Thyroid gland (tissue), 4 donors: ENCODE results near the gene COTL1. TPM values are rescaled to one million over a fixed set of nuclear protein-coding genes. Genes with fewer than 3 reads are reported as not detected.
A peak's percentile ranks its signal among the peaks of the same experiment; 100 is the strongest.

Experiments
- DNase-seq, 2 donors: peaks; one replicate each; pipeline ENCODE4 v3.0.0-alpha.2; 2019
- H3K27ac ChIP-seq, 3 donors: fragments of 200-600 bp; sonication (generic); 1 replicate in 2 of 3; 2 replicates in 1 of 3; pipeline ENCODE4 v1.5.1; 2016 to 2019; ENCODE audit warnings: mild to moderate bottlenecking in 1 of 3, moderate library complexity in 1 of 3
- H3K27me3 ChIP-seq: fragments of 200-600 bp; sonication (generic); one replicate; pipeline ENCODE4 v1.5.1; 2019
- H3K36me3 ChIP-seq, 2 donors: fragments of 200-600 bp; sonication (generic); one replicate each; pipeline ENCODE4 v1.5.1; 2016 to 2019
- H3K4me1 ChIP-seq, 2 donors: fragments of 200-600 bp; sonication (generic); one replicate each; pipeline ENCODE4 v1.5.1; 2017 to 2019
- H3K4me3 ChIP-seq, 3 donors: fragments of 200-600 bp; sonication (generic); replicated peaks in 1 of 3; 1 replicate in 2 of 3; 2 replicates in 1 of 3; pipeline ENCODE4 v1.5.1; 2016; ENCODE audit warnings: mild to moderate bottlenecking in 1 of 3
- H3K9me3 ChIP-seq: fragments of 200-600 bp; sonication (generic); one replicate; pipeline ENCODE4 v1.5.1; 2017
- CTCF ChIP-seq, 6 experiments: fragments of 200-600 bp in 3 of 6; fragments of 450-650 bp in 3 of 6; sonication (generic) in 3 of 6; IDR thresholded peaks; one replicate each; pipeline ENCODE4 v1.5.1; 2016 to 2019; ENCODE audit warnings: antibody characterized with exemption in 6 of 6, mild to moderate bottlenecking in 2 of 6, inconsistent platforms in 1 of 6, moderate library complexity in 1 of 6
- POLR2A ChIP-seq, 2 donors: fragments of 450-650 bp; IDR thresholded peaks; one replicate each; pipeline ENCODE4 v1.6.1; 2017; ENCODE audit warnings: antibody characterized with exemption in 2 of 2, mild to moderate bottlenecking in 2 of 2, moderate library complexity in 1 of 2
- WGBS, 2 donors: methylation state at CpG; one replicate each; pipeline ENCODE4 v1.1.5; 2017; 5-methylcytosine and 5-hydroxymethylcytosine counted together
- intact Hi-C: fragments of 100-400 bp; cut with DNase I; formaldehyde crosslinking; loops from one replicate; pipeline ENCODE4 v1.15.1; 2023
- total RNA-seq, 4 donors: library from RNA; depleted of rRNA; stranded (reverse); fragments of >200 nt; gene quantifications; one replicate each; pipeline ENCODE4 v1.2.3, GENCODE V29; 2016

COTL1 gene
- total RNA-seq, 4 donors from 2014 or later = 26.0 to 39.7 (median 31.4) TPM

- Histone ChIP-seq H3K9me3 (no peaks in the 10 kb centered on the region), H3K27me3 (no peaks in the 10 kb centered on the region), H3K36me3 (no peaks in the 10 kb centered on the region), H3K4me3 (no peak overlapping the region), H3K27ac (peak overlapping the region in 1 of 3 donors; percentile 31), H3K4me1 (peaks cover 24 to 26% of the 10 kb centered on the region in 2 donors)
- TF ChIP-seq POLR2A (IDR thresholded peaks at IDR 0.05) (no peak), CTCF (IDR thresholded peaks at IDR 0.05) (no peak)
- intact Hi-C loops = no loop called here
- no peak for DNase-seq
- WGBS, 2 donors = 81 to 86% methylated on average over 1 of the region's 1 CpG
These were observed 7.5 kb downstream of the COTL1 start for GRCh38 chr16:84610376-84610775.

GRCh38 chr16:84609563-84610177, 8.2 kb downstream of the COTL1 start:
- no peaks in the 10 kb centered on the region for H3K9me3 ChIP-seq
- H3K27ac ChIP-seq = peak overlapping the region in 1 of 3 donors; percentile 31
- TF ChIP-seq CTCF (IDR thresholded peaks at IDR 0.05) = no peak
- no peak for TF ChIP-seq POLR2A (IDR thresholded peaks at IDR 0.05)
- H3K4me1 ChIP-seq = peaks cover 22 to 25% of the 10 kb centered on the region in 2 donors
- intact Hi-C loops = no loop called here
- no peak for DNase-seq
- H3K4me3 ChIP-seq = no peak overlapping the region
- no peaks in the 10 kb centered on the region for H3K27me3 ChIP-seq
- H3K36me3 ChIP-seq = no peaks in the 10 kb centered on the region
- 79 to 89% methylated on average over 6 of the region's 6 CpGs for WGBS, 2 donors

- 85 to 94% methylated on average over 6 of the region's 6 CpGs for WGBS, 2 donors
- H3K4me1 ChIP-seq = peaks cover 27 to 35% of the 10 kb centered on the region in 2 donors
These were observed 9.6 kb downstream of the COTL1 start for GRCh38 chr16:84608282-84608681.

GRCh38 chr16:84607694-84608093, 10.2 kb downstream of the COTL1 start:
- H3K27ac ChIP-seq = peak overlapping the region in 1 of 3 donors; percentile 82

More at GRCh38 chr16:84608282-84608681, 9.6 kb downstream of the COTL1 start:
- TF ChIP-seq CTCF (IDR thresholded peaks at IDR 0.05) (no peak), POLR2A (IDR thresholded peaks at IDR 0.05) (no peak)
- no peak for DNase-seq
- Histone ChIP-seq H3K36me3 (no peaks in the 10 kb centered on the region), H3K27me3 (no peaks in the 10 kb centered on the region), H3K4me3 (no peak overlapping the region), H3K27ac (peak overlapping the region in 1 of 3 donors; percentile 82), H3K9me3 (no peaks in the 10 kb centered on the region)
- intact Hi-C loops = no loop called here

More at GRCh38 chr16:84607694-84608093, 10.2 kb downstream of the COTL1 start:
- intact Hi-C loops = no loop called here
- no peaks in the 10 kb centered on the region for H3K36me3 ChIP-seq
- no peaks in the 10 kb centered on the region for H3K27me3 ChIP-seq
- no peak overlapping the region for H3K4me3 ChIP-seq
- H3K4me1 ChIP-seq = peaks cover 33 to 41% of the 10 kb centered on the region in 2 donors
- no peak for DNase-seq
- 80 to 87% methylated on average over 7 of the region's 7 CpGs for WGBS, 2 donors
- H3K9me3 ChIP-seq = no peaks in the 10 kb centered on the region
- no peak for TF ChIP-seq CTCF (IDR thresholded peaks at IDR 0.05)
- TF ChIP-seq POLR2A (IDR thresholded peaks at IDR 0.05) = no peak
